ACHN (cell line): ENCODE measurements around the gene CALML4.
"Not testable (repeated sequence)": the region's sequence is repeated elsewhere in the genome, so short reads cannot be mapped to it uniquely, and the experiment has no call there.

ENCODE experiments used
- DNase-seq: peaks from one replicate; pipeline ENCODE4 v3.0.0-alpha.2; 2015
- in situ Hi-C: cut with HindIII; loops from 2 replicates; pipeline ENCODE4 v1.10.0; 2017; ENCODE audit warnings: low sequenced_read_pairs, low pct_ligation_motif_present, low pct_unique_long_range_greater_than_20kb

Gene CALML4

GRCh38 chr15:68210409-68210756 lies 5.3 kb upstream of the CALML4 start:
- in situ Hi-C loops = no loop called here
- DNase-seq = no peak

- no peak for DNase-seq
- in situ Hi-C loops = no loop called here
These were observed 4.7 kb upstream of the CALML4 start for GRCh38 chr15:68209735-68210408.

DNA sequence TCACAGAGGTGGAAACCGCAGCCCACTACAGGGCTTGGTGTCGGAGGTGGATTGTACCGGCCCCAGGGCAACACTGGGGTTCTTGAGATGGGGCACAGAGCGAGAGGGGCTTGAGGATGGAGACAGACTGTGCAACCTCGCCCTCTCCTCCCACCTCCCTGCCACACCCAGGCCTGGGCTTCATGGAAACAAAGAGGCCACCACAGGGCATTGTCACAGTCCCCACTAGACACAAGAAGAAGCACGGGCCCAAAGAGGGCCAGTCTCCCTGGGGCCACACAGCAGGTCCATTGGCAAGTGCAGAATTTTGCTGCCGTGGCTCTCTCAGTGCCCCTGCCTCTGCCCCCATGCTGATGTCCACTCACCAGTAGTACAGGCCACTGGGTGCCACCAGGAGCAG lies 4.1 kb upstream of the CALML4 start:
- DNase-seq = no peak
- in situ Hi-C loops = no loop called here

DNA sequence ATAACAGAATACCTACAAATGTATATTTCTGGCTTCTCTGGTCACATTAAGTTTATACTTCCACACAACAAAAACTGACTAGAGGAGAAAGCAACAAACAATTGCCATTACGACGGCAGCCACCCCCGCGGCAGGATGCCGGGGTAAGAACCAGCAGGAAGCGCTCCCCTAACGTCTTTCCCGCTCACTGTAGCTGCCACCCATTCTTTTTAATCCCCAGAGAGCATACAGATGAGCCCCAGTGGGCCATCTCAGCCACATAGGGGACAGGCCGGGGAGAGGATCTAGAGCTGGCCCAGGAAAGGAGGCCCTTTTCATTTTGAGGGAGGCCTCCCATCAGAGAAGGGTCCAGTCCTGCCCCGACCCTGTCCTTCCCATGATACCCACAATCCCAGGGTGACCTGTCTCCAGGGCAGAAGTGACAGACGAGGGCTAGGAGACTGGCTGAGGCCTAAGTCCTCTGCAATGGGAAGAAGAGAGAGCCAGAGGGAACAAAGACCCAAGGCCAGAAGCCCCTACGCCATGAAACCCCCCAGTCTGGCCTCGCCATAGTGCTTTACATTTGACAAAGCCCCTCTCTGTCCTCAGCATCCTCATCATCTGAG lies 3.6 kb upstream of the CALML4 start:
- in situ Hi-C loops = no loop called here

DNA sequence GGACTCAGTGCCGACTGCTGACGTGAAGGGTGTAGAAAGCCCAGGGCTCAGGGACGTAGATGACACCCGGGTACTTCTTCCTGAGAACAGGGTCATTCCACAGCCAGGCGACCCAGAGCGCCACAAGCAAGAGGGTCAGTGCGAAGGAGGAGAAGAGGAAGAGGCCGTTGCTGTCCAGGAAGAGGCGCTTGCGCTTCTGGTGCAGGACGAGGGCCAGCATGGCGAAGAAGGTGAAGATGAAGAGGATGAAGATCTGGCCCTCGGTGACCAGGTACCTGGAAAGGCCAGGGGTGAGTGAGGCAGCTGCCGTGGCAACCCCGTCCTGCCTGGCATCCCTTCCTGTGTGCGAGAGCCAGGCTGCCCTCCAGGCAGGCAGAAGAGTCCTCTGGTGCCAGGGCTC lies 3.0 kb upstream of the CALML4 start:
- no peak for DNase-seq
- in situ Hi-C loops = no loop called here

More for the DNA sequence above, 3.6 kb upstream of the CALML4 start:
- DNase-seq = no peak

DNA sequence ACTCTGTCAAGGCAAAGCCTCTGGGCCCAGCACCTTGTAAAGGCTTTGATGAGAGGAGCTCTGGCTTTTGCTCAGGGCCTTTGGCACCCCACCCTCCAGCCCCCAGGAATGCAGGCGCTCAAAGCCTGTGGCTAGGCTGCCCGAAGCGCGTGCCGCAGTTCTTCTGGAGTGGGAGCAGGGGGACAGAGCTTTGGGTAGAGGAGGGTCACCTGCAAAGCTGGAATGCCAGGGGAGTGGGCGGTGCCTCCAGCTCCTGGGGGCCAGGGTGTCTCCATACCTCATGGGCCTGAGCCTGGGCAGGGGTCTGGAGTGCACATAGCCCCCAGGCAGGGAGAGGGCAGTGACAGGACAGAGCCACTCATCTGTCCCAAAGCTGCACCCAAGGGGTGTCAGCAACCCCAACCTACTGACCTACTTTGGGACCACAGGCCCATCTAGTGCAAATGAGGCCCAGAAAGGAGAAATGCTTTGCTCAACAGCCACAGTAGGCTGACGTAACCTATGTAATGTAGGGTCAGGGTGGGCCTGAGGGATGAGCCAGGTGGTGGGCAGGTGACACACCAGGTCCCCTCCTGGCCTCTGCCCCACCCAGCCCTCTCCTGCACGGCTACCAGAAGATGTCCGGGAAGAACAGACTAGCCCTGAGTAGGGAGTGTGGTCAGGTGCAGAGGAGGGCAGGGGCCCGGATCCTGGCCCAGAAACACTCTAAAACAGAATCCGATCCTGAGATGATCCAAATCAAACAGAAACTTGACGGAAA lies 2.2 kb upstream of the CALML4 start:
- in situ Hi-C loops = no loop called here

GRCh38 chr15:68206711-68207151 lies 1.6 kb upstream of the CALML4 start:
- DNase-seq = no peak
- in situ Hi-C loops = no loop called here

More for the DNA sequence above, 2.2 kb upstream of the CALML4 start:
- DNase-seq = no peak

DNA sequence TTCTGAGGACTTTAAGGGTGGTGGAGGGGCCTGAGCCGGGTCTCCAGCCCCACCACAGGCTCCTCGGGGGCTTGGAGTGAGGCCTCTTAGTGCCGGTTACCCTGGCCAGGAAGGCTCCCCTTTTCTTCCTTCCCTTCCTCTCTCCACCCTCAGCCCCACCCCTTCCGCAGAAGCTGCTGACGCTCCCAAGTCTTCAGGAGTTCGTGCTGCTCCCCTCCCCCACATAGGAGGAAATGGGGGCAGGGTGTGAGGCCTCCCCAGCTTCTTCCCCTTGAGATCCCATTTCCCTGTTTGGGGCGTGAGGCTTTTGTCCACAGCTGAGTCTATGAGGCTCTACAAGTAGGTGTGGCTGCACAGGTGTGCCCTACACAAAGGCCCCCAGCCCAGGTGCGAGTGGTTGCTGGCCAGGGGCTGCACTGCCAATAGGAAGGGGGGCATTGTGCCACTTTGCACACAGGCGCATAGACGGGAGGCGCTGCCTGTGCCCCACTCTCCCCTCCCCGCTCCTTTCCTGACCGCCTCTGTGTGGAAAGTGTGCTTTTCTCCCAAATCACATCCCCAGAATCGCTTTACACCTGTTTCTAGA lies 915 bp upstream of the CALML4 start:
- in situ Hi-C loops = no loop called here
- no peak for DNase-seq

DNA sequence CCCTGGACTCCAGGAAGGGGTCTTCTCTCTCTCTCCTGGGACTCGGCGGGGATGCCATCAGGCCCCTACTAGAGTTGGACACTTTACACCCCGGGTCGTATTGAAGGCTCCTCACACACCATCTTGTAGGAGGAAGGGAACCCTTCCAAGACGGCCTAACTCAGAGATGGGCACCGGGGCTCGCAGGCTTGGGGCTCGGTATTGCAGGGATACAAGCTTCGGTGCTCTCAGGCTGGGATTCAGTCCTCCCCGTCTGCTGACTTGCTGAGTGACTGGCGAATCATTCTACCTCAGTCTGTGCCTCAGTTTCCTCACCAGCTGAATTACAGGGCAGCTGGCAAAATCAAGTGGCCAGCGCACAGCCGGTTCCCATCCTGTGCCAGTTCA lies 419 bp upstream of the CALML4 start:
- in situ Hi-C loops = no loop called here
- no peak for DNase-seq

DNA sequence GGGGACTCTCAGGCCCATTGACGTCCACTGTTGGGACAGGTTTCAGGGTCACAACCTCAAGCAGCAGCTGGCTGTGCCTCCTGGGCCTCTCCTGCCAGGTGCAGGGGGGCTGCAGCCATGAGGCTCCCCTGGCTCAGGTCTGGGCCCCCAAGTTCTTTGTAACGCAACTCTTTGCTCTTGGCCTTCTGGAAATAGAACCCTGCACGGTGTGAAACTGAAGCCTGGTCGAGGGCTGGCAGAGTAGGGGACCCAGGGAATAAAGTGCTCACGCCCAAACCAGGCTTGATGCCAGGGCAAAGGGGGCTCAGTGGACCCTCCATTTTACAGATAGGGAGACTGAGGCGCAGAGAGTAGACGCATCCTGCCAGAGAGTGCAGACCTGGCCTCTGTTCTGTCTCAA lies 771 bp downstream of the CALML4 start:
- DNase-seq = no peak
- in situ Hi-C loops = no loop called here

DNA sequence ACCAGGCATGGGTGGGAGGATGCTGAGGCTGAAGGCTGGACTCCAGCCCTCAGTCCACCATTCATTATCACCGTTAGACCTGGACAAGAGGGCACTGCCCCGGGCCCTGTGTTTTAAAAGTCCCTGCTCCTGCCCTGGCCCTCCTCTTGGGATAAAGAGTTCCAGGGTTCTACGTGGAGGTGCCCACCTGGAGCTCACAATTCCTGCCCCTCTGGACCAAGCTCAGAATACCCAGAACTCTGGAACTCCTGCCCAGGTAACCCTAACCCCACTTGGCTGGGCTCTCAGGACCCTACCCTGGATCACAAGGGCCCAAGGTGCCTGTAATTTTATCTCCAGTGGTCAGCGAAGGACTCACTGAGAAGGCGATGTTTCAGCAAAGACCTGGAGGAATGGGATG lies 1.2 kb downstream of the CALML4 start:
- in situ Hi-C loops = no loop called here
- no peak for DNase-seq

DNA sequence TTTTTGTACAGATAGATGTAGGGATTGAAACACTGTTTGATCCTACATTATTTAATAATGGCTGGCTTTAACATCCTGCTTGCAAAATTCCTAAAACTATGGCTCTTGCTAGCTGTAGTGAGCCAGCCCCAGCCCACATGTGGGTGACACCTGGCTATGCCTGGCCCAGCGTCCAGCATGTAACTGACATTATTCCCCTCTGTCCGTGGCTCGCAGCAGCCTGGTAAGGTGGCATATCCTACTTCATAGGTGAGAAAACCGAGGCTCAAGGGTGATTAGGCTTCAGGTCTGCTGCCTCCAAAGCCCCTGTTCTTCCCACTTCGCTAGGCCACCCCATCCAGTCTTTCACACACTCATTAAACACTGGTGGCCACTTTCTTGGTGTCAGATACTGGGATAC lies 1.6 kb downstream of the CALML4 start:
- in situ Hi-C loops = no loop called here
- DNase-seq = no peak

GRCh38 chr15:68202994-68203393 lies 2.1 kb downstream of the CALML4 start:
- in situ Hi-C loops, DNase-seq: not testable (repeated sequence)

DNA sequence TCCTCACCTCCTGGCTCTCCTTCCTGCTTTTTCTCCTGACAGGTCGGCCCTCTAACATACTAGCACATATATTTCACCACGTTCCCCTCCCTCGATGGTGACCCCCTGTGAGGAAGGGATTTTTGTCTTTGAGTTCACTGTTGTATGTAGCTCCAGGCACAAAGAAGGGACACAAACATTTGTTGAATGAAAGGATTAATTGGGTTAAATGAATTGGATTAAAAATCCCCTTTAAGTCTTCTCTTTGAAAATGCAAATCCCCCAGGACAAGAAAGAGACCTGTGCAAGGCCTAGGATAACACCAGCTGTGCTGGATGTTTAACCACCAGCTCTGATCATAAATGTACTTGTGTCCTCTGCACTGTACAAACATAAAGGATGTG lies 3.3 kb downstream of the CALML4 start:
- no peak for DNase-seq
- in situ Hi-C loops = no loop called here

- in situ Hi-C loops = no loop called here
- no peak for DNase-seq
These were observed 3.8 kb downstream of the CALML4 start for GRCh38 chr15:68201153-68201878.

DNA sequence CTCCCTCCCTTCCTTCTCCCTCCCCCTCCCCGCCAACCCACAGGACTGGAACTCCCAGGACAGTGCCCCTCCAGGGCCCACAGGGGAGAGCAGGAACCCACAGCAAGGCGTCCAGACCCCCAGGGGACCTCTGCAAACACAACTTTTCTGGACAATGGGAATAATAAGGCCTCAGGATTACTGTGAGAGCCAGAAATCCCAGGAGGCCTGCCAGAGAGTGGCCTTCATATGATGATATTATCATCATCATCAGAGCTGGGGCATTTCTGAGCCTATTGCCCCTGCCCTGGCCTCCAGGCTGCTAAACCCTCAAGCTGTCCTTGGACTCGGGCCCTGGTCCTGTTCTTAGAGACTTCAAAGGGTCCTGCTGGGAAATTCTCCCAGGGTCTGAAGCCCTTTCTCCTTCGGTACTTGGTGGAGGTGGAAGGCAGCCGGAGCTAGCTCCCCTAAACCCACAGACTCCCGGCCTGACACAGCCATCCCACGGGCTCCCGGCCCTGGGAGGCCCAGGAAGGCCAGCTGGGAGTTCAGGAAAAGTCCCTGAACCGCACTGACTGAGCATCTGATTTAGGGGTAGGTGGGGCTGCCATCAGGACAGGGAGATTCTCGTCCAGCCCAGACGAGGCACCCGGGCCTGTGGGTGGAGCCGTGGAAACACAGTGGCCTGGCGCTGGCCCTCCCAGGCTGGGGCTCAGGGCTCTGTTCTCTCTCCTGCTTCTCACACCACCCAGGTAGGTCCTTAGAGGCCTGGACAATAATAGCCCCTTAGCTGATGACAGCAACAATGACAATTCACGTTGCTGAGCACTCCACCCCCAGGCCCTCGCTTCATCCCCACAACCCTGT lies 4.9 kb downstream of the CALML4 start:
- in situ Hi-C loops = no loop called here
- DNase-seq = no peak

DNA sequence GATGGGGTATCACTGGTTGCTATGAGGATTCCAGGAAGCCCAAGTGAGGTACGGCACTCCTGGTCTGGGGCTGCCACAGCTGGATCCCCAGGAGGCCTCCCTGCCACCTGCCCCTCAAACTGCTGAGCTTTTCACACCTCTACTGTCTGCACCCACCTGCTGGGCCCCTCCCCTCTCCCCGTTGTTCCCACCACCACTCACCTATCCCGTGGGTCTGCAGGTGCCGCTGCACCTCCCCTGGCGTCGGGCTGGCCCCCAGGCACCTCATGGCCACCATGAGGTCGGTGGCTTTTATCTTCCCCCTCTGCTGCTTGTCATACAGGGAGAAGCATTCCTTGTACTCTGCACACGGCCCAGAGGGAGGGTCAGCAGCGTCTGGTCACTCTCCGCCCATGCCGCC lies 5.8 kb downstream of the CALML4 start:
- in situ Hi-C loops = no loop called here
- DNase-seq = no peak
